ENCODE data around the gene GET4. TPM values are rescaled to one million over a fixed set of nuclear protein-coding genes. Genes with fewer than 3 reads are reported as not detected.

Gene GET4
- total and polyA plus RNA-seq, 2 of the 8 experiments (the other 6 are each of a cell fraction or from before 2014, with no cell fraction given): 56.7 to 74.1 TPM

DNA sequence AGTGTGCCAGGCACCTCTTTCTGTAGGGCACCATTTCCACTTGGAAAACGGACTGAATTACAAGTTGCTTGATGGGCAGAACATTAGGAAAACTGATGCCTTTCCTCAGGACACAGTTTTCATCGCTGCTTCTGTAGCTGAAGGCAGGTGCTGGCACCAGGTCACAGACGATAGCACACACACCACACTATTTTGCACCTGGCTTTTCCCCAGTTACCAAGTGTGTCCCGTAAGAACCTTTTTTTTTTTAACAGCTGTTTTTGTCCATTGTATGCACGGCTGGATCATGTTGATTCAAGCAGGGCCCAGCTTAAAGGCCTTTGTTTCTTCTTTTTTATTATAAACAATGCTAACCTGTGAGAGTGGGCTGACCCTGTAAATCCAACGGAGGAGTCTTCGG, 1.3 kb upstream of the GET4 start:
- H3K4ac ChIP-seq (replicated peaks; ENCODE audit: insufficient read length, low read depth, low read length): no peak overlapping the region
- DNase-seq (ENCODE audit: low read depth in 1 of 2, low spot score in 2 of 2): no peak
- H3K9me3 ChIP-seq (ENCODE audit: insufficient read depth in 2 of 2, low read depth in 1 of 2, low read length in 1 of 2): no peaks in the 10 kb centered on the region; a peak in 1 of 4 replicates
- H3K4me3 ChIP-seq (ENCODE audit: extremely low read depth in 1 of 4, insufficient read depth in 2 of 4, low read depth in 3 of 4, low read length in 4 of 4): no peak overlapping the region
- no peak overlapping the region for H2BK20ac ChIP-seq (ENCODE audit: low read length)
- peaks cover 10 to 11% of the 10 kb centered on the region in 2 experiments for H4K20me1 ChIP-seq (replicated peaks in 1 of 2; ENCODE audit: control insufficient read depth in 1 of 2, insufficient read depth in 2 of 2, low read length in 2 of 2)
- H3K18ac ChIP-seq (ENCODE audit: extremely low read depth, low read length): no peak overlapping the region
- H2BK12ac ChIP-seq (ENCODE audit: low read depth, low read length): peak overlapping the region; percentile 96; the same call in 1 of the 2 replicates
- H4K8ac ChIP-seq (ENCODE audit: extremely low read depth, insufficient read depth, low read length): no peak overlapping the region
- WGBS, 2 experiments (ENCODE audit: extremely low coverage in 1 of 2, insufficient coverage in 1 of 2, insufficient read length in 1 of 2, insufficient replicate concordance in 2 of 2, low coverage in 1 of 2, low lambda C conversion rate in 2 of 2, missing lambda C conversion rate in 1 of 2): 91% methylated on average over 7 of the region's 7 CpGs; no CpG with 5 or more reads in 1 of the 2 experiments
- H2BK15ac ChIP-seq (ENCODE audit: low read length): no peak overlapping the region
- peaks cover 18 to 29% of the 10 kb centered on the region in 2 experiments for H3K79me2 ChIP-seq (ENCODE audit: control insufficient read depth in 1 of 2, insufficient read depth in 2 of 2, low read length in 2 of 2)
- TF ChIP-seq TEAD4 (IDR thresholded peaks at IDR 0.05; ENCODE audit: low read depth, low read length): no peak
- no peak for TF ChIP-seq TAF7 (optimal IDR thresholded peaks at IDR 0.05; ENCODE audit: borderline replicate concordance, low read depth, low read length)
- no peak for TF ChIP-seq RFX5 (IDR thresholded peaks at IDR 0.05; ENCODE audit: borderline replicate concordance, low read depth, low read length)
- TF ChIP-seq CREB1 (IDR thresholded peaks at IDR 0.05): no peak
- TF ChIP-seq KDM5A (IDR thresholded peaks at IDR 0.05; ENCODE audit: low read length): no peak
- TF ChIP-seq, protein P1, sequence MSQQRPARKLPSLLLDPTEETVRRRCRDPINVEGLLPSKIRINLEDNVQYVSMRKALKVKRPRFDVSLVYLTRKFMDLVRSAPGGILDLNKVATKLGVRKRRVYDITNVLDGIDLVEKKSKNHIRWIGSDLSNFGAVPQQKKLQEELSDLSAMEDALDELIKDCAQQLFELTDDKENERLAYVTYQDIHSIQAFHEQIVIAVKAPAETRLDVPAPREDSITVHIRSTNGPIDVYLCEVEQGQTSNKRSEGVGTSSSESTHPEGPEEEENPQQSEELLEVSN (IDR thresholded peaks at IDR 0.05): no peak
- no peak for TF ChIP-seq ASH2L (IDR thresholded peaks at IDR 0.05; ENCODE audit: low read length)
- no peak for TF ChIP-seq POLR2A (IDR thresholded peaks at IDR 0.05; ENCODE audit: control extremely low read depth in 1 of 2, low read depth in 2 of 2, low read length in 2 of 2)
- no peak overlapping the region for H4K5ac ChIP-seq (ENCODE audit: insufficient read length, low read depth, low read length)
- no peak overlapping the region for H4K91ac ChIP-seq (replicated peaks; ENCODE audit: insufficient read length, low read length)
- H3K56ac ChIP-seq (replicated peaks; ENCODE audit: insufficient read length, low read depth, low read length): no peak overlapping the region
- no peak overlapping the region for H3K27ac ChIP-seq (ENCODE audit: low read depth, low read length)
- 0 out of 2 replicates have a peak overlapping the region, but pooled peaks have one; percentile 6 for H2AK5ac ChIP-seq (ENCODE audit: low read depth, low read length)
- peaks cover 0 to 5% (median 0%) of the 10 kb centered on the region in 4 experiments; a peak in 5 of 7 replicates for H3K4me1 ChIP-seq (replicated peaks in 1 of 4; ENCODE audit: control insufficient read depth in 3 of 4, insufficient read depth in 4 of 4, low read length in 3 of 4)
- ChIA-PET CTCF (ENCODE audit: partially characterized antibody) (interaction anchor here (1.0 to 1.2 kb wide), 2 partner anchors 34 to 53 kb away, joined by 3 to 4 read pairs; no protein-coding TSS in a partner anchor), POLR2A (ENCODE audit: partially characterized antibody) (interaction anchor here (0.6 to 2.0 kb wide), 4 partner anchors 16 to 477 kb away, joined by 3 to 9 read pairs (median 4); no protein-coding TSS in a partner anchor)
- H3K4me2 ChIP-seq (ENCODE audit: insufficient read depth in 1 of 2, low read depth in 2 of 2, low read length in 2 of 2): no peak overlapping the region
- no peaks in the 10 kb centered on the region for H3K27me3 ChIP-seq (replicated peaks in 1 of 4; ENCODE audit: control insufficient read depth in 3 of 4, extremely low read depth in 1 of 4, insufficient read depth in 3 of 4, low read length in 3 of 4)
- no peaks in the 10 kb centered on the region; the same call in 1 of the 2 replicates for H3K79me1 ChIP-seq (ENCODE audit: low read depth, low read length)
- H3K23me2 ChIP-seq (ENCODE audit: low read depth, low read length): peaks cover 5% of the 10 kb centered on the region; the same call in 1 of the 2 replicates
- no peak overlapping the region for H3K14ac ChIP-seq (ENCODE audit: insufficient read length)
- H3K9ac ChIP-seq (replicated peaks in 1 of 4; ENCODE audit: extremely low read depth in 1 of 4, low read depth in 3 of 4, low read length in 3 of 4): no peak overlapping the region
- no peak overlapping the region for H3K23ac ChIP-seq (ENCODE audit: insufficient read length)
- FAIRE-seq: no peak
- H2AFZ ChIP-seq (ENCODE audit: low read length): no peak overlapping the region
- peaks cover 0 to 29% (median 16%) of the 10 kb centered on the region in 4 experiments; a peak in 6 of 8 replicates for H3K36me3 ChIP-seq (ENCODE audit: control insufficient read depth in 2 of 4, insufficient read depth in 4 of 4, low read length in 3 of 4)
- no peak overlapping the region for H2BK120ac ChIP-seq (replicated peaks; ENCODE audit: low read depth, low read length)
- H2BK5ac ChIP-seq (ENCODE audit: low read depth, low read length): no peak overlapping the region

Data from H1 (cell line).